ENCODE data around the gene MEGF10.

MEGF10 gene

GRCh38 chr5:127386557-127386956 is 96.0 kb downstream of the MEGF10 start:
- no peak for TF ChIP-seq CTCF (IDR thresholded peaks at IDR 0.05; ENCODE audit: extremely low read depth, insufficient read depth, missing control alignments)
- in situ Hi-C loops (cut with MboI; ENCODE audit: low pct_unique_long_range_greater_than_20kb, low sequenced_read_pairs, unreplicated experiment), result no loop called here
- DNase-seq (ENCODE audit: low spot score), result no peak

GRCh38 chr5:127389601-127390000 is 99.0 kb downstream of the MEGF10 start:
- no peak for DNase-seq (ENCODE audit: low spot score)
- in situ Hi-C loops (cut with MboI; ENCODE audit: low pct_unique_long_range_greater_than_20kb, low sequenced_read_pairs, unreplicated experiment), result no loop called here
- TF ChIP-seq CTCF (IDR thresholded peaks at IDR 0.05; ENCODE audit: extremely low read depth, insufficient read depth, missing control alignments), result no peak

- no peak for TF ChIP-seq CTCF (IDR thresholded peaks at IDR 0.05; ENCODE audit: extremely low read depth, insufficient read depth, missing control alignments)
- DNase-seq (ENCODE audit: low spot score), result no peak
- in situ Hi-C loops (cut with MboI; ENCODE audit: low pct_unique_long_range_greater_than_20kb, low sequenced_read_pairs, unreplicated experiment), result no loop called here
Measured at GRCh38 chr5:127392762-127393161, 102.2 kb downstream of the MEGF10 start.

- no peak for TF ChIP-seq CTCF (IDR thresholded peaks at IDR 0.05; ENCODE audit: extremely low read depth, insufficient read depth, missing control alignments)
- no peak for DNase-seq (ENCODE audit: low spot score)
- in situ Hi-C loops (cut with MboI; ENCODE audit: low pct_unique_long_range_greater_than_20kb, low sequenced_read_pairs, unreplicated experiment), result no loop called here
Measured at GRCh38 chr5:127396490-127397155, 106.0 kb downstream of the MEGF10 start.

GRCh38 chr5:127398508-127398907 is 107.9 kb downstream of the MEGF10 start:
- no peak for TF ChIP-seq CTCF (IDR thresholded peaks at IDR 0.05; ENCODE audit: extremely low read depth, insufficient read depth, missing control alignments)

GRCh38 chr5:127399068-127399467 is 108.5 kb downstream of the MEGF10 start:
- in situ Hi-C loops (cut with MboI; ENCODE audit: low pct_unique_long_range_greater_than_20kb, low sequenced_read_pairs, unreplicated experiment), result no loop called here
- no peak for DNase-seq (ENCODE audit: low spot score)
- TF ChIP-seq CTCF (IDR thresholded peaks at IDR 0.05; ENCODE audit: extremely low read depth, insufficient read depth, missing control alignments), result no peak

More at GRCh38 chr5:127398508-127398907, 107.9 kb downstream of the MEGF10 start:
- in situ Hi-C loops (cut with MboI; ENCODE audit: low pct_unique_long_range_greater_than_20kb, low sequenced_read_pairs, unreplicated experiment), result no loop called here
- DNase-seq (ENCODE audit: low spot score), result no peak
